IMR-90 (cell line): ENCODE results near the gene DOCK4. TPM values are rescaled to one million over a fixed set of nuclear protein-coding genes. Genes with fewer than 3 reads are reported as not detected.

ENCODE experiments used
- ATAC-seq: fragments of 200-7000 bp; cut with Tn5 transposase; 2 replicates; pipeline ENCODE4 v1.9.1; 2020; ENCODE audit warnings: low read depth, mild to moderate bottlenecking, moderate library complexity
- BruUV-seq: library from RNA; stranded (reverse); fragments of 400-500 nt; replicated peaks from 2 replicates; lab custom pipeline; 2021; lab: Mats Ljungman, UMichigan
- CTCF ChIA-PET: fragments of 300-600 bp; formaldehyde crosslinking; extraction: SDS; loops from one replicate; lab custom pipeline; 2021; ENCODE audit warnings: antibody characterized with exemption; lab: Yijun Ruan, JAX
- POLR2A ChIA-PET: fragments of 300-600 bp; sonication (Branson Sonifier 250); formaldehyde crosslinking; loops from one replicate; lab custom pipeline; 2022; ENCODE audit warnings: antibody characterized with exemption; ENCODE audit not compliant: unreplicated experiment; lab: Charles Lee
- DNase-seq: peaks from one replicate; pipeline ENCODE4 v3.0.0; 2013
- H2AFZ ChIP-seq: replicated peaks from 2 replicates; pipeline ENCODE3; 2013; ENCODE audit warnings: low read length, mild to moderate bottlenecking; ENCODE audit not compliant: poor library complexity
- H2AK5ac ChIP-seq: 2 replicates; pipeline ENCODE4 v1.6.1; 2013; ENCODE audit warnings: low read depth, low read length, inconsistent platforms
- H2AK9ac ChIP-seq: replicated peaks from 2 replicates; pipeline ENCODE3; 2013; ENCODE audit warnings: mild to moderate bottlenecking, low read depth, low read length, moderate library complexity; ENCODE audit not compliant: poor library complexity
- H2BK120ac ChIP-seq: 2 replicates; pipeline ENCODE4 v1.6.1; 2013; ENCODE audit warnings: low read depth, low read length, inconsistent platforms
- H2BK15ac ChIP-seq: 3 replicates; pipeline ENCODE4 v1.6.1; 2013; ENCODE audit warnings: low read depth, low read length, inconsistent platforms
- H2BK20ac ChIP-seq: 2 replicates; pipeline ENCODE4 v1.6.1; 2013; ENCODE audit warnings: low read depth, mild to moderate bottlenecking, inconsistent platforms, low read length, moderate library complexity
- H2BK5ac ChIP-seq: 2 replicates; pipeline ENCODE4 v1.6.1; 2013; ENCODE audit warnings: mild to moderate bottlenecking, low read depth, low read length, inconsistent platforms; ENCODE audit not compliant: poor library complexity, severe bottlenecking
- H3K14ac ChIP-seq: replicated peaks from 2 replicates; pipeline ENCODE4 v1.6.1; 2013; ENCODE audit warnings: low read depth, low read length, inconsistent platforms
- H3K18ac ChIP-seq: 2 replicates; pipeline ENCODE4 v1.6.1; 2013; ENCODE audit warnings: low read depth, low read length, control low read depth
- H3K23ac ChIP-seq: 2 replicates; pipeline ENCODE4 v1.6.1; 2013; ENCODE audit warnings: low read depth, low read length, inconsistent platforms
- H3K27ac ChIP-seq: 2 replicates; pipeline ENCODE4 v1.5.1; 2013; ENCODE audit warnings: mild to moderate bottlenecking, control low read depth, low read length; ENCODE audit not compliant: insufficient read depth
- H3K27me3 ChIP-seq: 2 replicates; pipeline ENCODE4 v1.6.1; 2013; ENCODE audit warnings: low read length; ENCODE audit not compliant: control insufficient read depth, insufficient read depth
- H3K36me3 ChIP-seq: 2 replicates; pipeline ENCODE4 v1.6.1; 2013; ENCODE audit warnings: low read length, mixed read lengths; ENCODE audit not compliant: control insufficient read depth, insufficient read depth
- H3K4ac ChIP-seq: 2 replicates; pipeline ENCODE4 v1.6.1; 2013; ENCODE audit warnings: low read depth, low read length, inconsistent platforms
- H3K4me1 ChIP-seq: 2 replicates; pipeline ENCODE4 v1.6.1; 2013; ENCODE audit warnings: low read length, mixed read lengths; ENCODE audit not compliant: control insufficient read depth, insufficient read depth
- H3K4me2 ChIP-seq: 2 replicates; pipeline ENCODE4 v1.6.1; 2013; ENCODE audit warnings: low read depth, mild to moderate bottlenecking, control low read depth, low read length, moderate library complexity
- H3K4me3 ChIP-seq: 2 replicates; pipeline ENCODE4 v1.5.1; 2013; ENCODE audit warnings: low read depth, mild to moderate bottlenecking, control low read depth, low read length, moderate library complexity; ENCODE audit not compliant: insufficient read depth
- H3K56ac ChIP-seq: 2 replicates; pipeline ENCODE4 v1.6.1; 2013; ENCODE audit warnings: low read length, inconsistent platforms; ENCODE audit not compliant: insufficient read depth; ENCODE audit errors: extremely low read depth
- H3K79me1 ChIP-seq, 2 experiments: 2 replicates each; pipeline ENCODE4 v1.6.1; 2013; ENCODE audit warnings: low read length in 2 of 2, inconsistent platforms in 1 of 2, low read depth in 1 of 2
- H3K9ac ChIP-seq: 2 replicates; pipeline ENCODE4 v1.6.1; 2013; ENCODE audit warnings: low read depth, low read length, control low read depth
- H3K9me1 ChIP-seq: 2 replicates; pipeline ENCODE4 v1.6.1; 2013; ENCODE audit warnings: low read length, inconsistent platforms; ENCODE audit not compliant: insufficient read depth
- H3K9me3 ChIP-seq: 2 replicates; pipeline ENCODE4 v1.6.1; 2013; ENCODE audit warnings: low read length; ENCODE audit not compliant: control insufficient read depth, insufficient read depth
- H4K20me1 ChIP-seq: 2 replicates; pipeline ENCODE4 v1.6.1; 2013; ENCODE audit warnings: low read length, inconsistent platforms; ENCODE audit not compliant: insufficient read depth
- H4K5ac ChIP-seq: 2 replicates; pipeline ENCODE4 v1.6.1; 2013; ENCODE audit warnings: mild to moderate bottlenecking, low read depth, low read length, control low read depth
- H4K8ac ChIP-seq, 2 experiments: 2 replicates each; pipeline ENCODE4 v1.6.1; 2013; ENCODE audit warnings: low read depth in 2 of 2, low read length in 2 of 2, control low read depth in 1 of 2, inconsistent platforms in 1 of 2
- H4K91ac ChIP-seq: 2 replicates; pipeline ENCODE4 v1.6.1; 2013; ENCODE audit warnings: low read depth, low read length, inconsistent platforms; ENCODE audit not compliant: insufficient read depth
- BHLHE40 ChIP-seq: fragments of 150-350 bp; IDR thresholded peaks from 2 replicates; pipeline ENCODE4 v1.6.1; 2016; ENCODE audit warnings: mild to moderate bottlenecking, low read depth, low read length
- CEBPB ChIP-seq: IDR thresholded peaks from 2 replicates; pipeline ENCODE4 v1.6.1; 2012; ENCODE audit warnings: low read depth, low read length, improper control_type of control experiment
- CHD1 ChIP-seq: IDR thresholded peaks from 2 replicates; pipeline ENCODE4 v1.6.1; 2012; ENCODE audit warnings: low read depth, low read length, improper control_type of control experiment
- CTCF ChIP-seq: conservative IDR thresholded peaks from 2 replicates; pipeline ENCODE4 v1.5.1; 2012; ENCODE audit warnings: mild to moderate bottlenecking, low read depth, low read length, improper control_type of control experiment
- ELK1 ChIP-seq: fragments of 150-350 bp; IDR thresholded peaks from 2 replicates; pipeline ENCODE4 v1.6.1; 2016; ENCODE audit warnings: low read depth, mild to moderate bottlenecking, low read length, moderate library complexity, borderline replicate concordance
- FOS ChIP-seq: fragments of 150-350 bp; IDR thresholded peaks from 2 replicates; pipeline ENCODE4 v1.6.1; 2016; ENCODE audit warnings: low read depth, low read length
- MAFK ChIP-seq: IDR thresholded peaks from 2 replicates; pipeline ENCODE4 v1.6.1; 2012; ENCODE audit warnings: low read depth, low read length, improper control_type of control experiment
- MAZ ChIP-seq: IDR thresholded peaks from 2 replicates; pipeline ENCODE4 v1.6.1; 2012; ENCODE audit warnings: low read depth, mild to moderate bottlenecking, low read length, improper control_type of control experiment, moderate library complexity, borderline replicate concordance
- MXI1 ChIP-seq: IDR thresholded peaks from 2 replicates; pipeline ENCODE4 v1.6.1; 2012; ENCODE audit warnings: low read depth, mild to moderate bottlenecking, low read length, moderate library complexity, borderline replicate concordance
- NFE2L2 ChIP-seq: fragments of 150-350 bp; IDR thresholded peaks from 2 replicates; pipeline ENCODE4 v1.6.1; 2016; ENCODE audit warnings: low read depth, mild to moderate bottlenecking, low read length
- POLR2A ChIP-seq: IDR thresholded peaks from 2 replicates; pipeline ENCODE4 v1.6.1; 2012; ENCODE audit warnings: mild to moderate bottlenecking, low read depth, low read length
- RAD21 ChIP-seq: IDR thresholded peaks from 2 replicates; pipeline ENCODE4 v1.6.1; 2012; ENCODE audit warnings: low read length, improper control_type of control experiment
- RCOR1 ChIP-seq: IDR thresholded peaks from 2 replicates; pipeline ENCODE4 v1.6.1; 2012; ENCODE audit warnings: mild to moderate bottlenecking, low read length, improper control_type of control experiment; ENCODE audit not compliant: insufficient replicate concordance
- RFX5 ChIP-seq: IDR thresholded peaks from 2 replicates; pipeline ENCODE4 v1.8.0; 2012; ENCODE audit warnings: low read depth, mild to moderate bottlenecking, low read length, moderate library complexity
- SMC3 ChIP-seq: fragments of 150-350 bp; IDR thresholded peaks from 2 replicates; pipeline ENCODE4 v1.6.1; 2016; ENCODE audit warnings: low read depth, mild to moderate bottlenecking, antibody characterized with exemption, low read length, moderate library complexity
- USF2 ChIP-seq: fragments of 150-350 bp; IDR thresholded peaks from 2 replicates; pipeline ENCODE4 v1.6.1; 2017; ENCODE audit warnings: mild to moderate bottlenecking, antibody characterized with exemption, low read length, low read depth
- WGBS, 2 experiments: methylation state at CpG; one replicate each; pipeline versions ENCODE4 v1.1.5 to v1.1.7; 2013; ENCODE audit warnings: missing lambda C conversion rate in 2 of 2; ENCODE audit not compliant: insufficient read length in 1 of 2; ENCODE audit errors: extremely low coverage in 2 of 2; 5-methylcytosine and 5-hydroxymethylcytosine counted together
- dilution Hi-C: fragments of 300-500 bp; cut with HindIII; formaldehyde crosslinking; loops from one replicate; pipeline ENCODE4 v1.14.3; 2018; ENCODE audit warnings: low sequenced_read_pairs; ENCODE audit not compliant: unreplicated experiment
- in situ Hi-C: fragments of 300-500 bp; cut with MboI; formaldehyde crosslinking; loops from 3 replicates; pipeline ENCODE4 v1.14.3; 2019; ENCODE audit warnings: low sequenced_read_pairs, inconsistent platforms, mixed read lengths
- intact Hi-C: fragments of 100-400 bp; cut with micrococcal nuclease; formaldehyde crosslinking; loops from 2 replicates; pipeline ENCODE4 v1.10.0; 2022
- polyA plus RNA-seq, 3 experiments: library from polyadenylated mRNA; depleted of rRNA; stranded (reverse); fragments of >200 nt; gene quantifications; 2 replicates each; pipeline ENCODE4 v1.2.3, GENCODE V29; 2012; ENCODE audit warnings: low replicate concordance in 1 of 3
- total RNA-seq: library from RNA; depleted of rRNA; stranded (reverse); fragments of >200 nt; gene quantifications from 2 replicates; pipeline ENCODE4 v1.2.3, GENCODE V29; 2012

DOCK4 gene
- total and polyA plus RNA-seq, 2 of the 4 experiments (the other 2 are of a cell fraction) = 4.4 to 12.2 TPM

- no peak overlapping the region for H2AK9ac ChIP-seq
- no peak overlapping the region for H3K4me2 ChIP-seq
- H4K91ac ChIP-seq = no peak overlapping the region
- H2BK15ac ChIP-seq = no peak overlapping the region
- H2BK20ac ChIP-seq = no peak overlapping the region
- H3K56ac ChIP-seq = no peak overlapping the region
- no peak overlapping the region for H2BK120ac ChIP-seq
- dilution Hi-C loops = no loop called here
- no CpG with 5 or more reads among the region's 7 CpGs for WGBS, 2 experiments
- peaks cover 3% of the 10 kb centered on the region; the same call in 1 of the 2 replicates for H3K9me1 ChIP-seq
- no peak overlapping the region for H3K9ac ChIP-seq
- TF ChIP-seq CTCF = no peak
- no peak for TF ChIP-seq SMC3
- no peak for TF ChIP-seq MAFK
- TF ChIP-seq RAD21 = no peak
- TF ChIP-seq RCOR1 = no peak
- no peak for TF ChIP-seq FOS
- TF ChIP-seq MXI1 = no peak
- no peak for TF ChIP-seq NFE2L2
- no peak for TF ChIP-seq POLR2A
- TF ChIP-seq BHLHE40 = no peak
- TF ChIP-seq CEBPB = no peak
- TF ChIP-seq CHD1 = no peak
- no peak for TF ChIP-seq MAZ
- TF ChIP-seq USF2 = no peak
- TF ChIP-seq ELK1 = no peak
- no peak for TF ChIP-seq RFX5
- no peaks in the 10 kb centered on the region for H3K9me3 ChIP-seq
- DNase-seq (no peak), ATAC-seq (no peak)
- no peaks in the 10 kb centered on the region for H3K4me1 ChIP-seq
- no peak overlapping the region for H3K23ac ChIP-seq
- ChIA-PET CTCF (no interaction called here), POLR2A (no interaction called here)
- H3K27me3 ChIP-seq = no peaks in the 10 kb centered on the region
- no peak overlapping the region for H2AK5ac ChIP-seq
- H2BK5ac ChIP-seq = no peak overlapping the region
- in situ Hi-C loops = no loop called here
- H3K79me1 ChIP-seq = peaks cover 9 to 24% of the 10 kb centered on the region in 2 experiments; a peak in 3 of 4 replicates
- no peak overlapping the region for H3K4ac ChIP-seq
- H4K8ac ChIP-seq = no peak overlapping the region
- H3K14ac ChIP-seq = no peak overlapping the region
- no peak overlapping the region for H3K4me3 ChIP-seq
- H3K18ac ChIP-seq = no peak overlapping the region
- BruUV-seq = no TSS peak
- no peaks in the 10 kb centered on the region for H3K36me3 ChIP-seq
- H4K5ac ChIP-seq = no peak overlapping the region
- no peak overlapping the region for H3K27ac ChIP-seq
- no peaks in the 10 kb centered on the region for H4K20me1 ChIP-seq
- intact Hi-C loops = no loop called here
- H2AFZ ChIP-seq = no peak overlapping the region
These were observed 95.5 kb downstream of the DOCK4 start for GRCh38 chr7:112110651-112111050.
